Measurements from ENCODE around the gene CLPSL1. TPM values are rescaled to one million over a fixed set of nuclear protein-coding genes. Genes with fewer than 3 reads are reported as not detected.

The CLPSL1 gene
- total and polyA plus RNA-seq, 5 donors from 2014 or later: not detected

GRCh38 chr6:35823601-35824000 lies 42.8 kb downstream of the CLPSL1 start:
- Mint-ChIP-seq H3K36me3 (no peaks in the 10 kb centered on the region), H3K27me3 (no peaks in the 10 kb centered on the region), H3K27ac (no peak overlapping the region), H3K4me1 (no peaks in the 10 kb centered on the region), H3K4me3 (no peak overlapping the region), H3K9me3 (peaks cover 0 to 3% (median 0%) of the 10 kb centered on the region in 7 donors)
- Histone ChIP-seq H3K4me3 (ENCODE audit: low read depth, low read length) (no peak overlapping the region), H3K9me3 (ENCODE audit: control insufficient read depth in 2 of 2, low read length in 2 of 2) (no peaks in the 10 kb centered on the region), H3K27me3 (ENCODE audit: control insufficient read depth, insufficient read depth, low read length) (no peaks in the 10 kb centered on the region), H3K36me3 (ENCODE audit: control insufficient read depth, insufficient read depth, low read length) (no peaks in the 10 kb centered on the region), H3K27ac (ENCODE audit: insufficient read depth, low read length, poor library complexity, severe bottlenecking) (no peak overlapping the region), H3K4me1 (ENCODE audit: control insufficient read depth, insufficient read depth, low read length, poor library complexity, severe bottlenecking) (no peaks in the 10 kb centered on the region)
- ATAC-seq (ENCODE audit: low read depth in 2 of 2): no peak
- DNase-seq: no peak

GRCh38 chr6:35824552-35825192 lies 43.9 kb downstream of the CLPSL1 start:
- Histone ChIP-seq H3K36me3 (ENCODE audit: control insufficient read depth, insufficient read depth, low read length) (no peaks in the 10 kb centered on the region), H3K27ac (ENCODE audit: insufficient read depth, low read length, poor library complexity, severe bottlenecking) (no peak overlapping the region), H3K4me1 (ENCODE audit: control insufficient read depth, insufficient read depth, low read length, poor library complexity, severe bottlenecking) (no peaks in the 10 kb centered on the region), H3K27me3 (ENCODE audit: control insufficient read depth, insufficient read depth, low read length) (no peaks in the 10 kb centered on the region), H3K9me3 (ENCODE audit: control insufficient read depth in 2 of 2, low read length in 2 of 2) (no peaks in the 10 kb centered on the region), H3K4me3 (ENCODE audit: low read depth, low read length) (no peak overlapping the region)
- no peaks in the 10 kb centered on the region for H3K27me3 Mint-ChIP-seq
- peaks cover 0 to 5% (median 0%) of the 10 kb centered on the region in 7 donors for H3K9me3 Mint-ChIP-seq
- no peak overlapping the region for H3K27ac Mint-ChIP-seq
- no peaks in the 10 kb centered on the region for H3K4me1 Mint-ChIP-seq
- DNase-seq (no peak), ATAC-seq (ENCODE audit: low read depth in 2 of 2) (no peak)
- H3K4me3 Mint-ChIP-seq: no peak overlapping the region
- no peaks in the 10 kb centered on the region for H3K36me3 Mint-ChIP-seq

DNA sequence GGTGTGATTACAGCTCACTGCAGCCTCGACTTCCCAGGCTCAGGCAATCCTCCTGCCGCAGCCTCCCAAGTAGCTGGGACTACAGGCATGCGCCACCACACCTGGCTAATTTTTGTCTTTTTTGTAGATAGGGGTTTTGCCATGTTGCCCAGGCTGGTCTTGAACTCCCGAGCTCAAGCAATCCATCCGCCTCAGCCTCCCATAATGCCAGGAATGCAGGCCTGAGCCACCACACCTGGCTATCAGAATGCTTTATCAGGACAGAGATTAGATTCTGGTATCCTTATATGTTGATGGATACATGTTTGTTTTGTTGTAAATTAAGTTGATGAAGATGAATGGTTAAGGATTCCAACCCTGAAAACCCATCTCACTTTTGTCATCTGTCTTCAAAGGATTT lies 48.5 kb downstream of the CLPSL1 start:
- peaks cover 8% of the 10 kb centered on the region for H3K36me3 ChIP-seq (ENCODE audit: control insufficient read depth, insufficient read depth, low read length)
- no peak overlapping the region for H3K27ac Mint-ChIP-seq
- H3K4me1 ChIP-seq (ENCODE audit: control insufficient read depth, insufficient read depth, low read length, poor library complexity, severe bottlenecking): no peaks in the 10 kb centered on the region
- no peak overlapping the region for H3K27ac ChIP-seq (ENCODE audit: insufficient read depth, low read length, poor library complexity, severe bottlenecking)
- H3K36me3 Mint-ChIP-seq: peaks cover 6% of the 10 kb centered on the region
- no peaks in the 10 kb centered on the region for H3K9me3 ChIP-seq (ENCODE audit: control insufficient read depth in 2 of 2, low read length in 2 of 2)
- no peak overlapping the region for H3K4me3 ChIP-seq (ENCODE audit: low read depth, low read length)
- H3K27me3 ChIP-seq (ENCODE audit: control insufficient read depth, insufficient read depth, low read length): no peaks in the 10 kb centered on the region
- no peak overlapping the region for H3K4me3 Mint-ChIP-seq
- DNase-seq (no peak), ATAC-seq (ENCODE audit: low read depth in 2 of 2) (no peak)
- H3K9me3 Mint-ChIP-seq: peaks cover 0 to 5% (median 0%) of the 10 kb centered on the region in 7 donors
- no peaks in the 10 kb centered on the region for H3K4me1 Mint-ChIP-seq
- H3K27me3 Mint-ChIP-seq: no peaks in the 10 kb centered on the region

DNA sequence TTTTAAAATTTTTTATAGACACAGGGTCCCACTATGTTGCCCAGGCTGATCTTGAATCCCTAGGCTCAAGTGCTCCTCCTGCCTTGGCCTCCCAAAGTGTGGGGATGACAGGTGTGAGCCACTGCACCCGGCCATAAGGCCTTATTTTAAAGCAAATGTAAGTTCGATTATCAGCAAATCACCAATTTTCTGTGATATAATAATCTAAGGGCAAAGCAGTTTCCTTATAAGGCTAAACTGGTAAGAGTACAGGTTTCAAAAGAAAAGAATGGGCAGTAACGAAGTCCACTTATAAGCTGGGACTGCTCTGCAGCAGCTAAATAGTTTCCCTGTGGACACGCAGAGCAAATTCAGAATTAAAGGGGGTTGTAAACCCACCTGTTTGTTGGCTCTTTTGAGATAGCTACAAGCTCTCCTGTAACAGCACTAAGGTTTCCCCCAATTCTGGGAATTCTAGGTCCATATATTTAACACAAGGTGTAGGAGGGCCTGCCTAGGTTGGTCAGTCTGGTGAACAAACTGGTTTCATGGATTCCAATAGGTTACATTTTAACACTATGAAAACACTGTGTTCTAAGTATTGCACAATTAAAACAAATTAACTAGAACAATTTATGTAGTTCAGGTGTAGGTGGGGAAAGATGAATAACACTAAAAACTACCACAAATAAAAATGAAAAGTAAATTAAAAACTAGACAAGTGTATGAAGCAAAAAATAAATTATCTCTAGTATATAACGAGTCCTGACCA lies 50.6 kb downstream of the CLPSL1 start:
- peak overlapping the region in 1 of 4 donors; percentile 21 for H3K4me3 Mint-ChIP-seq
- no peak overlapping the region for H3K27ac Mint-ChIP-seq
- peaks cover 19% of the 10 kb centered on the region for H3K36me3 Mint-ChIP-seq
- no peak overlapping the region for H3K27ac ChIP-seq (ENCODE audit: insufficient read depth, low read length, poor library complexity, severe bottlenecking)
- H3K27me3 ChIP-seq (ENCODE audit: control insufficient read depth, insufficient read depth, low read length): no peaks in the 10 kb centered on the region
- no peaks in the 10 kb centered on the region for H3K4me1 ChIP-seq (ENCODE audit: control insufficient read depth, insufficient read depth, low read length, poor library complexity, severe bottlenecking)
- DNase-seq: no peak
- no peaks in the 10 kb centered on the region for H3K4me1 Mint-ChIP-seq
- ATAC-seq (ENCODE audit: low read depth in 2 of 2): no peak
- H3K9me3 ChIP-seq (ENCODE audit: control insufficient read depth in 2 of 2, low read length in 2 of 2): no peaks in the 10 kb centered on the region
- peaks cover 25% of the 10 kb centered on the region for H3K36me3 ChIP-seq (ENCODE audit: control insufficient read depth, insufficient read depth, low read length)
- no peaks in the 10 kb centered on the region for H3K27me3 Mint-ChIP-seq
- H3K9me3 Mint-ChIP-seq: peaks cover 0 to 4% (median 0%) of the 10 kb centered on the region in 7 donors
- H3K4me3 ChIP-seq (ENCODE audit: low read depth, low read length): no peak overlapping the region

DNA sequence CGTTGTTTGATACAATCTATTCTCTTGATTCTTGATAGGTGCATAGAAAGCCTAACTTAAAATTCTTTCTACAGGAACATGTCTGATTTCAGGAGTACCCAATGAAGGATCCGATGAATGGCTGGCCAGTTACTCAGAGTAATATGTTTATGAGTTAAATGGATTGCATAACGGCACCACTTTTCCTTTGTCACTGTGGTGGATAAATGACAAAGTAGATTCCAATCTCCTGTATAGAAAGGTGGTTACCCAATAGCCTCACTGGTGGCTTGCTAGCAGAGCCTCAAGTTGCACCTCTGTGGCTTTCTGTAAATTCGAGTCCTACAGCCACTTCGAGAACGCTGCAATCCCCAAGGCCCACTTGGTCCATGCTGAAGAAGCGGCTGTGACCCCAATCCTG lies 52.7 kb downstream of the CLPSL1 start:
- H3K9me3 ChIP-seq (ENCODE audit: control insufficient read depth in 2 of 2, low read length in 2 of 2): no peaks in the 10 kb centered on the region
- Mint-ChIP-seq H3K4me1 (peaks cover 0 to under 1% (median 0%) of the 10 kb centered on the region in 4 donors), H3K9me3 (peaks cover 0 to 4% (median 0%) of the 10 kb centered on the region in 7 donors), H3K27ac (peak overlapping the region in 2 of 3 donors; percentile 46 to 85), H3K36me3 (peaks cover 24% of the 10 kb centered on the region), H3K4me3 (no peak overlapping the region), H3K27me3 (no peaks in the 10 kb centered on the region)
- DNase-seq (no peak), ATAC-seq (ENCODE audit: low read depth in 2 of 2) (no peak)
- H3K4me1 ChIP-seq (ENCODE audit: control insufficient read depth, insufficient read depth, low read length, poor library complexity, severe bottlenecking): no peaks in the 10 kb centered on the region
- peaks cover 32% of the 10 kb centered on the region for H3K36me3 ChIP-seq (ENCODE audit: control insufficient read depth, insufficient read depth, low read length)
- H3K4me3 ChIP-seq (ENCODE audit: low read depth, low read length): no peak overlapping the region
- no peaks in the 10 kb centered on the region for H3K27me3 ChIP-seq (ENCODE audit: control insufficient read depth, insufficient read depth, low read length)
- no peak overlapping the region for H3K27ac ChIP-seq (ENCODE audit: insufficient read depth, low read length, poor library complexity, severe bottlenecking)

Other genes starting within 250 kb of the CLPSL1 start
- 55.0 TPM for gene FKBP5, start 92.1 kb upstream of the CLPSL1 start, total RNA-seq
- 100 to 1,000 TPM in 2 of 4 donors, 10 to 100 TPM in 2; 27.5 to 157 (median 106) TPM for gene FKBP5, start 92.1 kb upstream of the CLPSL1 start, polyA plus RNA-seq
- 0.57 TPM for gene ARMC12, start 44.0 kb upstream of the CLPSL1 start, total RNA-seq
- not detected for gene ARMC12, start 44.0 kb upstream of the CLPSL1 start, polyA plus RNA-seq
- gene CLPSL2, start 4.4 kb upstream of the CLPSL1 start, total RNA-seq: not detected
- gene CLPSL2, start 4.4 kb upstream of the CLPSL1 start, polyA plus RNA-seq: not detected
- not detected for gene CLPS, start 16.3 kb downstream of the CLPSL1 start, total RNA-seq
- gene CLPS, start 16.3 kb downstream of the CLPSL1 start, polyA plus RNA-seq: not detected
- not detected for gene LHFPL5, start 24.3 kb downstream of the CLPSL1 start, total RNA-seq
- not detected for gene LHFPL5, start 24.3 kb downstream of the CLPSL1 start, polyA plus RNA-seq
- 47.0 TPM for gene SRPK1, start 140.1 kb downstream of the CLPSL1 start, total RNA-seq
- 10 to 100 TPM; 53.5 to 65.4 (median 57.8) TPM for gene SRPK1, start 140.1 kb downstream of the CLPSL1 start, polyA plus RNA-seq
- gene SLC26A8, start 243.6 kb downstream of the CLPSL1 start, total RNA-seq: not detected
- gene SLC26A8, start 243.6 kb downstream of the CLPSL1 start, polyA plus RNA-seq: not detected
- 62.5 TPM for gene MAPK14, start 246.8 kb downstream of the CLPSL1 start, total RNA-seq
- 10 to 100 TPM; 44.6 to 65.0 (median 53.7) TPM for gene MAPK14, start 246.8 kb downstream of the CLPSL1 start, polyA plus RNA-seq

All from CD4-positive, CD25-positive, alpha-beta regulatory T cell (primary cell).